Measurements from ENCODE around the gene NOG.
A peak's percentile ranks its signal among the peaks of the same experiment; 100 is the strongest.

The NOG gene

DNA sequence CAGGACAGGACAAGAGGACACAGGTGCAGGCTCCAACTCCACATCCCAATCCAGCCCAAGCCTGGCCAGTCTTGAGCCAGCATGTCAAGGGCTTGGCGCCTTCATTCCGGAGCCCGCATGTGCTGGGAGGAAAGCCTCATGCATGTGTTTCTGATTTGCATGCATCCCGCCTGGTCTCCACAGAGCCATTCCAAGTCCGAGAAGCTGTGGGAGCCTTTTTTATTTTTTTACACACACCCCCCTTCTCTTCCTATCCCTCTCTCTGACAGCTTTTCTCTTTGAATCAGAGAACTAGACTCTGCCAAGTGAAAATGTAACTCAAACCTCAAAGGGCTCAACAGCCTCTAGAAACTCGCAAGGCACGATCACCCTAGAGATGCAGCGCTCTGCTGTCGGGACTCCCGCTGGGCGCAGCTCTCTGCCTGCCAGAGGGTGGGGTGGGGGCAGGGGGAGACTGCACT is 45.1 kb downstream of the NOG start:
- peak; percentile 91 for DNase-seq

DNA sequence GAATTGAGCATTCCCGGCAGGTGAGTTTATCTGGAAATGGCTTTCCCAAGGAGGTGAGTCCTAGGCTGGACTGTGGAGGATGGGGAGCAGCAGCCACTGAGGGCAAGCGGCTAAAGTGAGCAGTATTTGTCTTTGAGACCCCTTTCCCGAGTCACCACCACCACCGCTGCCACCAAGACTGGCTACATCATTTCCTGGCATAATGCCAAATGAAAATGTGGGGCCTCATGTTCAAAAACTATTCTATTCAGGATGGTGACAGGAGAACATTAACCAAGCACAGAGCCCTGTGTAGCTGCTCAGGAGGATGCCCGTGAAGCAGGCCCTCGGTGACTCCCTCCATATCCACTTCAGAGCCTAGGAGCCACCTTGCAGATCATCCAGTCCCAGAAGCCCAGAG is 46.0 kb downstream of the NOG start:
- no peak for DNase-seq

DNA sequence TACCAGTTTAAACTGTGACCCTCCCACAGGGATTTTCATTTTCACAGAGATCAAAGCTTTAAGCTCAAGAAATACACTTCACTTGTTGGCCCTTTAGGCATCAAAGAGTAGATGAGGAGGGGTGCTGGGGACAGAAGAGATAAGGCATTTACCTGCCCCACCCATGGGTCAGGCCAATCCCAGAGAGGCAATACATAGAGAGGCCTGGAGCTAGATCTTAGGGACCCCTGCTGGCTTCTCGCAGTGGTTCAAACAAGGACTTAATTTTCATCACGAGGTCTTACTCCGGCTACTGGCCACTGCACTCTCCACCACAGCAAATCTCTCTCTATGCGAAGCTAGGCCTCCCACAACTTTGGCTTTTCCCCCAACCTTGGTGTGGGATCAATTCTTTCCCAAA is 46.6 kb downstream of the NOG start:
- no peak for DNase-seq

DNA sequence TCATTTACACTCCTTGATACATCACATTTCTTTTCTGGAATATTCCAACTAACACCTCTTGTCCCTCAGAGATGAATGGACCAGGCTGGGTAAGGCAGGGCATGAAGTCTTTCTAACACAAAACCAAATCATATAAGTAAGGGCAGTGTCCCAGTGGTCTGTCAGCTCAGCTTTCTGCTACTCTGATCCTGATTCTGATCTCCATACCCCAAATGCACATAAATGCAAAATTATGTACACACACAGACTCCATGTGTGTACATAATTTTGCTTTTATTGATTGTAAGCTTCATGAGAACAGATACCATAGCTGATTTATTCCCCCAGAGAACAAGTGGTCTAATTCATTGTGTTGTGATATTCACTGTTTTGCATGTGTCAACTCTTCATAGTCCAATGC is 47.9 kb downstream of the NOG start:
- DNase-seq, result no peak

DNA sequence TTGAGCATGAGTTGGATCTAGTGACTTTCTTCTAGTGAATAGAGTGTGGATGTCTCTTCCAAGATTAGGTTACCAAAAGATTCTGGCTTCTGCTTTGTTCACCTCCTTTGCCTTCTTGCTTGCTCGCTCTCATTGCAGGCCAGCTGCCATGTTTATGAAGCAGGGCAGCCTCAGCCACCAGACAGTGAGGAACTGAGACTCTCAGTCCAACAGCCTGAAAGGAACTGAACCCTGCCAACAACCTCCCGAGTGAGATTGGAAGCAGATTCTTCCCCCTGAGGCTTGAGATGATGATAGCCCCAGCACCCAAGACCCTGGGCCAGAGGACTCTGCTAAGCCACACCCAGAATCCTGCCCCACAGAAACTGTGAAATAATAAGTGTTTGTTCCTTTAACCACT is 48.4 kb downstream of the NOG start:
- no peak for DNase-seq

DNA sequence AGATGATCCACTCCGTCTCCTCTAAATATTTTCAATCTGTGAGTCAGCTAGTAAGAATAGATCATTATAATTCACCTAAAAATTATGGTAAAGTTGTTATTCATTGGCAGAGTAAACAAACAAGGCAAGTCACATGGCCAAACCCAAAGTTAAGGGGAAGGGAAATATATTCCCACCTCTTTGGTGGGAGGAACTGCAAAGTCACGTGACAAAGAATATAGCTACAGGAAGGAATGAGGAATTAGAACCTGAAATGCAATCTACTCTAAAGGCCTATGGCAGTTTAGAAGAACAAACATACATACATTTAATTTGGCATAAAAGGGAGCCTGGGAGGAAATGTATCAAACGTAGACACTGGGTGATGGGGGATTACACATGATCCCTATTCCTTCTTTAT is 48.9 kb downstream of the NOG start:
- DNase-seq, result no peak

Measured in fibroblast of upper back skin (primary cell).